Measurements from ENCODE around the gene U2AF2.

- no peak for TF ChIP-seq CTCF (IDR thresholded peaks at IDR 0.05; ENCODE audit: low read depth, low read length)
- TF ChIP-seq EZH2phosphoT487 (IDR thresholded peaks at IDR 0.05; ENCODE audit: low read depth), result no peak
These were observed 14.8 kb downstream of the U2AF2 start for GRCh38 chr19:55669418-55670279.

All from OCI-LY3 (cell line).